ENCODE results near the gene BCL2.

Gene BCL2

GRCh38 chr18:63102941-63103744, 216.4 kb downstream of the BCL2 start:
- no peak for FAIRE-seq

DNA sequence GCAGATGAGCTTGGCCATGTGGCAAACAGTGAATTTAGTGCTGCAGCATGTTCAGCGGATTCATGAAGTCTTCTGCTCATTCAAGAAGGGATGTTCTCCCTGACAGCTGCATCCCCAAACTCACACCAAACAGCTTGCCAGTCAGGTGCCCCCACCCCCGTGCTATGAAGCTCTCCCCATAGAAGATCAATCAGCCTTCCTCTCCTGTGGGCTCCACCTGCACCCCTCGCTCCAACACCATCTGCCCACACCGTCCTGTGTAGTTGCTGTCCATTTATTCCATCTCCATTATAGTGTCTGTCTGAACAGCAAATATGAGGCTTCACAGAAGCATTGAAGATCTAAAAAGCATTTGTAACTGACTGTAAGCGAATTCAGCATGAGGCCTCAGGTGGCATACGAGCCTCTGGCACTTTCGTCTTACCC, 218.9 kb downstream of the BCL2 start:
- no peak for FAIRE-seq

DNA sequence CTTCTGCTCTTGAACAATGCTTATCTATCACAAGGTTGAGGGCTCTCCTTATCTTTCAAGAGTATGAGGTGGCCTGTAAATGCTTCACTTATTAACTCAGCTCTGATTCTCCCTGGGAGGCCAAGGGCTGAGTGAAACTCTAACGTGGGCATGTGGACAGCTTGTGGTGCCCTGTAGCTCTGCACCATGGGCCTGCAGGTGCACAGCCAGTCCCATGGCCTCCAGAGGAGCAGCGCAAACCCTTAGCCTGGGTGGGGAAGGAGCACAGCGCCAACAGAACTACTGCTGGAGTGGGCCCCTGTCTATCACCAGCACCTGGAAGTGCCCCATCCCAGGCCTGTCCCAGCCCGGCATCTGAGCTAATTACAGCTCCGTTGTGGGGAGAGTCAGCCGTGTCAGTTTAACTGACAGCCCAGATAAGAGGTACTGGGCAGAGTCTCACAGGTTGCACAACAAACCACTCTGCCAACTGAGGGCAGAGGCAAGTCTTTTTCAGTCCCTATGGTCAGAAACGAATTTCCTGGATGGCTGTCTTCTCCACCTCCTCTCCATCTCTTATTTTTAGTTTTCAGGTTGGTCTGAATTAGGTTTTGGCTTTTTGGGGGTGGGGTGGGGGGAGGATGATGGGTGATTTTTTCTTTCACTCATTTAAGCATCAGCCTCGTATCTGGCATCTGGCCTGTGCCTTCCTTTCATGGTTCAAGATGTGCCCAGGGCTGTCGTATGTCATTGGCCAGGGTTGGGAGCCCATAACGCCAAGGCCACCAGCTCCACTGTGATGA, 219.5 kb downstream of the BCL2 start:
- FAIRE-seq = no peak

- FAIRE-seq = no peak
Measured at GRCh38 chr18:63099091-63099840, 220.3 kb downstream of the BCL2 start.

GRCh38 chr18:63098018-63098981, 221.3 kb downstream of the BCL2 start:
- FAIRE-seq = no peak

DNA sequence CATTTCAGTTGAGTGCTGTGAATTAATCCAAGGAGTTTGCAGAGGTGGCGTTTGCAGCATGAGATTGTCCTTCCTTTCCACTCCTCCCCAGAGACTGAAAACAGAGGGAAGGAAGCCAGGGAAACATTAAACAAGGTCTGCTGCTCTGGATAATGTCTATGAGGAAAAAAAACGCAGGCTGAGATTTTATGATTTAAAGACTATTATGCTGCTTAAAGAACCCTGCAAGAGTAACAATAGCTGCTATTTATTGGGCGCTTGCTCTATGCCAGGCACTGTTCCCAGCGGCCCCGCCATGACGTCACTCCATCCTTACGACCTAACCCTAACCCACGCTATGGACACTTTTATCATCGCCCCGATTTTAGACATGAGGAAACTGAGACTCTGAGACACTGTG, 222.4 kb downstream of the BCL2 start:
- peak; percentile 90 for FAIRE-seq

GRCh38 chr18:63096327-63096874, 223.2 kb downstream of the BCL2 start:
- no peak for FAIRE-seq

- no peak for FAIRE-seq
Measured at GRCh38 chr18:63095768-63096167, 223.8 kb downstream of the BCL2 start.

- no peak for FAIRE-seq
Measured at GRCh38 chr18:63091671-63092364, 227.8 kb downstream of the BCL2 start.

DNA sequence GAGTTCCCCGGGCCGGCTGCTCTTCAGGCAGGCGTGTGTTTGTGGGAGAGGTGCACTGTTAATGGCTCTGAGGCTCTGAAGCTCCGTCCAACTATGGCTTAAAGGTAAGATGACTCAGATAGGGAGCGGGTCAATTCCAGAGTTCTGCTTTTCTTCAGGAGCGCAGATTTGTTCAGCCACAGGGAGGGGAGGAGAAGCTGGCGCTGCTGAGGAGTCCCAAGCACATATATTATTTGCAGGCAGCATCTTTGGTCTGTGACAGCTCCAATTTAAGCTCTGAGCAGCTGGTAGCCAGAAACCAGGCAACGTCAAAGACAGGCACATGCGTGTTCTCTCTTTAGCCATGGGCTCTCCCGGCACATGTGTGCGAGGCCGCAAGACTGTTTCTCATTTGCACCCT, 229.2 kb downstream of the BCL2 start:
- peak; percentile 86 for FAIRE-seq

DNA sequence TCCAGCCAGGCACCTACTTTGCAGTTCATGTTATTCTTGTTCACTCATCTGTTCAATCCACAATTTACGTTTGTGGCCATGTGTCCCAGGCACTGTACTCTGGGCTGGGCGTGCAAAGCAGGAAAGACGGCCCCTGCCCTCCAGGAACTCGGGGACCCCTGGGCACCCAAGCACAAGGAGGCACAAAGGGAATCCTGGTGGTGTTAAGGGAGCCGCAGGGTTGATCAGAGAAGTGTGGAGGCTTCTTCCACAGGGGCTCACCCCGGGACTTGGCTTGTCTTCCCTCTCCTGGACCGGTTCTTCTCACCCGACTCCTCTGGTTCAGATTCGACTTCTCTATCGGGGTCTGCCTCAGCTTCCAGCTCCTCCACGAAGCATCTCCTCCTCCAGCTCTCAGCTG, 230.5 kb downstream of the BCL2 start:
- FAIRE-seq = no peak

GRCh38 chr18:63088262-63088661, 231.3 kb downstream of the BCL2 start:
- FAIRE-seq = no peak

- peak; percentile 68 for FAIRE-seq
Measured at GRCh38 chr18:63087421-63088230, 231.9 kb downstream of the BCL2 start.

DNA sequence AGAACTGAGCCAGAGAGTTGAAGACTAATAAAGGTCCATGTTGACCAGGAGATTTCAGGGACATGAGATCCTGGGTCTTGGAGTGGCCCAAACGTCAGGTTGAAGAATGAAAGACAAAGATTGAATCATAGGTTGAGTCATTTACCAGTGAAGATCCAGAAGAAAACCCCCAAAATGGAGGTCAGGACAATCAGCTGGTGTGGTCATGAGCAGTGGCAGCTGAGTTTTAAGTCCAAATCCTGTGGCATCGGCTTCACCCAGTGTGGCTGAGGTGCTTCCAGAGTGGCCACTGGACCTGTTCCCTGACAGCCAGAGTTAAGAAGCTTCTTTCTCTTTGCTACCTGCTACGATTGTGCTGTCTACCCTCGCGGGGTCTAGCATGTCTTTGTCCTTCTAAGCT, 234.0 kb downstream of the BCL2 start:
- FAIRE-seq = no peak

GRCh38 chr18:63084219-63084618, 235.3 kb downstream of the BCL2 start:
- no peak for FAIRE-seq

DNA sequence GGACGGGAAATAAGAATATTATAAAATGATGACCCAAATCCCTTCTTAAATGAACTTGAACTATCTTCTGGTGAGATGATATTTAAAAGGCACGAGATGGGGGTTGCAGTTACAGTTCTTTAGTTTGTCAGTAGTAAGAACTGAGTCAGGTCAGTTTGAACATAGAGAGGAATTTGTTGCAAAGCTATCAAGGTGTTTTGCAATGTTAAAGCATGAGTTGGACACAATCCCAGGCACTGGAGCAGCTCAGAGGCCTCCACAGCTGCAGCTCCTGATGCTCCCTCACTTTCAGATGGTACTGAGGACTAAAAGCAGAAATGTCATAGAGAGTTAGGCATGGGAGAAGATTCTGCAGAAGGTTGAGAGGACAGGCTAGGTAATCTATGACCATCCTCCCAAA, 236.0 kb downstream of the BCL2 start:
- no peak for FAIRE-seq

DNA sequence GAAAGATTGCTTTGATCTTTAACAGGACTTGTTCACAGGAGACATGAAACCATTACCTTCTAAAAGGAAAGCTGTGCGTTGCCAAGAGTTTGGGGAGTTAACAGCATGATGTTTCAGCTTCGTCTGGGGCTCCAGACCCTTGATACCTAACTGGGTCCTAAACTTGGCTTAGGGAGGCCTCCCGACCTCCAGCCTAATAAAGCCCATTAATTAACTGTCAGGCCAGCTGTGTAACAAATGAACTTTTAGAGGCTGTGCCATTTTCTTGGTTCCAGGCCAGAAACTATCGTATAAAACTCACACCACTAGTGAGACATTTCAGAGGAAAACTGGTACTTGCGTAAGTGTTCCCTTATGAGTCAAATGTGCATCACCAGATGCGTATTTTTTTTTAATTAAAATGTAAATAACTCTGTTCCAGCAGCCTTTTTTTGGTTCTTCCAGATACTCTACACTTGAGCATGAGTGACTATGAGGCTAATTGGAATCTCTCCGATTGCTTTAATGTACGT, 236.5 kb downstream of the BCL2 start:
- no peak for FAIRE-seq

GRCh38 chr18:63082366-63083019, 237.1 kb downstream of the BCL2 start:
- FAIRE-seq = no peak

DNA sequence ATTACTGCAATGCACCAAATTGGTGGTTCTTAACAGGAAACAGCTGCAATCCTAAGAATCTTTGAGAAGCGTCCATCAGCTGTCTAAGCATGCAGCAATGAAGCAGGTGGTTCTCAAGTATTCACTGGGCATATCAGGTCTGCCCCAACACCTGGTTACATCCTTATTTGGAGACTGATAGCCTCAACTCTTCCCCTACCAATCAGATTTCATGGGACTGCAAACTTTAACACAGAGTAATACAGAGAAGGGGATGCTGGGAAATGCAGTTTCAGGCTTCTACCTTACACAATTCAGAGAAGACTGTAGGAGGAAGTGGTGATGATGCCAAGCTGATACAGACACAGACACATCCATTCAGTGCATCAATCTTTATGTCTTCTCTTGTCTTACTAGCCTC, 240.5 kb downstream of the BCL2 start:
- no peak for FAIRE-seq

DNA sequence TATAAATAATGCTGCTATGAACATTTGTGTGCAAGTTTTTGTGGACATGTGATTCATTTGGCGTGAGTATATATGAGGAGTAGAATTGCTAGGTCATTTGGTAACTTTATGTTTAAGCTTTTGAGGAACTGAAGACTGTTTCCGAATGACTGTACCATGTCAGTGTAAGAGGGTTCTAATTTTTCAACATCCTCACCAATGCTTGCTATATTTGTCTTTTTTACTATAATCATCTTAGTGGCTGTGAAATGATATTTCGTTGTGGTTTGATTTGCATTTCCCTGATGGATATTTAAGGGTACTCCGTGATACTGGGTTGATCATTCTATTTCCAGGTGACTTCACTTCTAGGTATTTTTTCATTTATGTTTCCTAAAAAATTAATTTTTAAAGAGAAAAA, 241.1 kb downstream of the BCL2 start:
- FAIRE-seq = no peak
